ENCODE measurements around the gene SLC16A5.

SLC16A5 gene

DNA sequence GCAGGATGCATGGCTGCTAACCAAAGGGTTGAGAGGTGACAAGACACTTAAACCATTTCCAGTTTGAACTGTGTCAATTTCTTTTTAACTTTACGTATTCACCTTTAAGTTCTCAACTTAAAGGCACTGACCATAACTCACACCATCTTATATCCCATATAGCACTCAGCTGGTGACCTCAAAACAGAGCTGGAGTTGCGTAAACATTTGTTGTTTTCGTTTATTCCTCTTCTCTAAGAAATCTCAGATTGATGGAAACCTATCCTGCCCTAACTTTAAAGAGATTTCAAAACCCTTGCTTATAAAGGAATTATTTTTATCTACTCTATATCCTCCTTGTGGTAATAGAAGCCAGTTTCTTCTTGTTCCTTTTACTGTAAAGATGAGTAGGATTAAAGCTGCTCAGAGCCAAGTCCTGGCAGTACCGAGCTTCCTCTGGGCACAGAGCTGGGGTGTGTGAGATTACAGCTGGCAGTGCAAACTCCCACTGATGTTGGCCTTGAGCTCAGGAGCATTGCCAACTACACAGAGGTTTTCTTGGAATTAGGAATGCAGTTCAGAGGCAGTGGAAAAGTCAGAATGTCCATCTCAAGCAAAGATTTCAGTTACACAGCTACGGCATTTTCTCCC, 39.4 kb upstream of the SLC16A5 start:
- H3K9ac ChIP-seq = peak overlapping the region; percentile 89; the same call in 1 of the 2 replicates
- TF ChIP-seq Cebpa-rat (IDR thresholded peaks at IDR 0.05) = no peak
- H3K27me3 ChIP-seq = no peaks in the 10 kb centered on the region
- peaks cover 5% of the 10 kb centered on the region; the same call in 1 of the 2 replicates for H4K20me1 ChIP-seq
- H3K36me3 ChIP-seq = peaks cover 35% of the 10 kb centered on the region
- H3K4me3 ChIP-seq = peak overlapping the region; percentile 97
- peak overlapping the region; percentile 99 for H3K4me2 ChIP-seq
- H3K4me1 ChIP-seq = peaks cover 27% of the 10 kb centered on the region
- no peak overlapping the region for H3K27ac ChIP-seq
- no peaks in the 10 kb centered on the region for H3K9me3 ChIP-seq

- peak overlapping the region; percentile 99 for H3K4me2 ChIP-seq
- peaks cover 42% of the 10 kb centered on the region for H3K36me3 ChIP-seq
- peaks cover 27% of the 10 kb centered on the region for H3K4me1 ChIP-seq
These were observed 38.7 kb upstream of the SLC16A5 start for GRCh38 chr17:75049057-75049456.

GRCh38 chr17:75049706-75050105, 38.0 kb upstream of the SLC16A5 start:
- Histone ChIP-seq H3K9ac (no peak overlapping the region), H4K20me1 (0 out of 2 replicates have a peak, but pooled peaks cover 5% of the 10 kb centered on the region), H3K4me2 (no peak overlapping the region), H3K27me3 (no peaks in the 10 kb centered on the region), H3K4me1 (peaks cover 27% of the 10 kb centered on the region), H3K36me3 (peaks cover 48% of the 10 kb centered on the region), H3K9me3 (no peaks in the 10 kb centered on the region), H3K4me3 (no peak overlapping the region), H3K27ac (no peak overlapping the region)
- TF ChIP-seq Cebpa-rat (IDR thresholded peaks at IDR 0.05) = no peak

More at GRCh38 chr17:75049057-75049456, 38.7 kb upstream of the SLC16A5 start:
- Histone ChIP-seq H3K27ac (no peak overlapping the region), H3K4me3 (no peak overlapping the region), H3K27me3 (no peaks in the 10 kb centered on the region), H3K9me3 (no peaks in the 10 kb centered on the region), H3K9ac (no peak overlapping the region), H4K20me1 (0 out of 2 replicates have a peak, but pooled peaks cover 5% of the 10 kb centered on the region)
- no peak for TF ChIP-seq Cebpa-rat (IDR thresholded peaks at IDR 0.05)

- Histone ChIP-seq H3K9me3 (no peaks in the 10 kb centered on the region), H3K36me3 (peaks cover 71% of the 10 kb centered on the region), H3K27me3 (no peaks in the 10 kb centered on the region), H3K4me1 (peaks cover 17% of the 10 kb centered on the region), H3K27ac (no peak overlapping the region), H3K4me3 (no peak overlapping the region), H3K9ac (no peak overlapping the region), H3K4me2 (no peak overlapping the region), H4K20me1 (no peaks in the 10 kb centered on the region)
- TF ChIP-seq Cebpa-rat (IDR thresholded peaks at IDR 0.05) = no peak
These were observed 35.8 kb upstream of the SLC16A5 start for GRCh38 chr17:75051941-75052340.

DNA sequence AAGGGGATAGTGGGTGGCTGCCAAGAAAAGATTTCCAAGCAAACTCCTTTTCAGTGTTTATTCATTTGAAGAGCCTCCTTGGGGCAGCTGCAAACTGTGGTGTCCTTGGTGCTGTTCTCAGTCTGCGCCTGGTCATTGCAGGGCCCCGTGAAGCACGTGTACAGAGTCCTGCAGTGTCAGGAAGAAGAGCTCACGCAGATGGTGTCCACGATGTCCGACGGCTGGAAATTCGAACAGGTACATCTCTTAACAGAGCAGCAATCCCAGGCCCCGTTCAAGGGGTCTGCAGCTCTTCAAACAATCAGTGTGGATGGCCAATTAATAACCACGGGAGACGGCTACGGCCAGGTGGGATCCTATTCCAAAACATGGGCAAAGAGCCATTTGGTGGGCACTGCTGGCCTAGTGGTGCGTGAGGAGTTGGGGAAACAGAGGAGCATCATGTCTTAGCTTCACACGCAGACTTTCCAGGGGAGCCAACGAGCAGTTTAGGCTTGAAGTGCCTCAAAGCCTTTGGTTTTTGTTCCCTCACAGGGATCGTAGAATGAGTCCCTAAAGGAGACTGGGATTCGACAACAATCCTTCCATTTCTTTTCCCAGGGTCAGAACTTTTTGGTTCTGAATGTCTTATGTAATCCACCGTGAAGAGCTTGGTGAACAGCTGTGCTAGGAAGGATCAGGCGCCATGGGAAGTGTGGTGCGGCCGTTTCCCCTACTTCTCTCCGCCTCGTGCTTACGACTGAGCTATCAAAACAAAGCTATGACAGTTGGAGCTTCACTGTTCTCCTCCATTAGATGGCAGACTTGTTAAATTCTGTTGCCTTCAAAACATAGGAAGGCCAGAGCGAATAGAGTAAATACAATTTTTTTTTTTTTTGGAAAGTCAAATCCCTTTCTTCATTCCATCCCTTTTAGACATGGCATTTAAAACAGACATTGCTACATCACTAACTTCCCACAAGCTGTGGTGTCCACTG, 28.1 kb upstream of the SLC16A5 start:
- Histone ChIP-seq H3K4me2 (peak overlapping the region; percentile 47), H3K4me1 (peaks cover 13% of the 10 kb centered on the region), H3K27ac (peak overlapping the region; percentile 77), H3K4me3 (no peak overlapping the region), H4K20me1 (no peaks in the 10 kb centered on the region), H3K36me3 (peaks cover 85% of the 10 kb centered on the region), H3K9me3 (no peaks in the 10 kb centered on the region), H3K27me3 (no peaks in the 10 kb centered on the region), H3K9ac (peak overlapping the region; percentile 44; the same call in 1 of the 2 replicates)
- no peak for TF ChIP-seq Cebpa-rat (IDR thresholded peaks at IDR 0.05)

DNA sequence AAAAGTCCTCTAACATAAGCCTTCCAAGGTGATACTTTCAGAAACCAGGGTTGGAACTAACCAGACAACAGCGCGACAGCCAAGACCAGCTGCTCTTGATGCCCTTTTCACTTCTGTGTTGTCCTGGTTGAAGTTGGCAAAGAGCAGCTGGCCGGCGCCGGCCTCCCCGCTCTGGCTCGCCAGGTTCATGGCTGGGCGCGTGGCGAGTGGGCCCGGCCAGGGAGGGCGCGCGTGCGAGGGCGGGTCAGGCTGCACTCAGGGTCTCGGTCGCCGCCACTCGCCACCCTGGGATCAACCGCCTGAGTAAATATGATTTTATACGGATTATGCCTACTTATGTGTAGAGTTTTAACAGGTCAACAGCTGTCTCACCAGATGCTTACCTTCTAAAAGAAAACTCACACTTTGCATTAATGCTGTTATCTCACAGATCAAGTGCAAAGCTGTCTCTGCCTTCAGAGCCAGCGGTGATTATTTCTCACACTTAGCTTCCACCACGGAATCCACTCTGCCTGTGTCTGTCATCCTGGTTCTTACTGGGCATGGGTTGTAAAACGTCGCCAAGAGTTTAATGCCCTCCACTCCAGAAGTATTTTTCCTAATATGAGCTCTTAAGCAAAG, 27.2 kb upstream of the SLC16A5 start:
- Histone ChIP-seq H4K20me1 (no peaks in the 10 kb centered on the region), H3K4me2 (0 out of 2 replicates have a peak overlapping the region, but pooled peaks have one; percentile 47), H3K27ac (peak overlapping the region; percentile 32; the same call in 1 of the 2 replicates), H3K27me3 (no peaks in the 10 kb centered on the region), H3K4me3 (no peak overlapping the region), H3K9me3 (no peaks in the 10 kb centered on the region), H3K9ac (peak overlapping the region; percentile 8; the same call in 1 of the 2 replicates), H3K36me3 (peaks cover 84% of the 10 kb centered on the region), H3K4me1 (peaks cover 16% of the 10 kb centered on the region)
- no peak for TF ChIP-seq Cebpa-rat (IDR thresholded peaks at IDR 0.05)

- Histone ChIP-seq H3K36me3 (peaks cover 79% of the 10 kb centered on the region), H3K27ac (no peak overlapping the region), H3K9ac (peak overlapping the region; percentile 8; the same call in 1 of the 2 replicates)
These were observed 26.7 kb upstream of the SLC16A5 start for GRCh38 chr17:75061055-75061438.

DNA sequence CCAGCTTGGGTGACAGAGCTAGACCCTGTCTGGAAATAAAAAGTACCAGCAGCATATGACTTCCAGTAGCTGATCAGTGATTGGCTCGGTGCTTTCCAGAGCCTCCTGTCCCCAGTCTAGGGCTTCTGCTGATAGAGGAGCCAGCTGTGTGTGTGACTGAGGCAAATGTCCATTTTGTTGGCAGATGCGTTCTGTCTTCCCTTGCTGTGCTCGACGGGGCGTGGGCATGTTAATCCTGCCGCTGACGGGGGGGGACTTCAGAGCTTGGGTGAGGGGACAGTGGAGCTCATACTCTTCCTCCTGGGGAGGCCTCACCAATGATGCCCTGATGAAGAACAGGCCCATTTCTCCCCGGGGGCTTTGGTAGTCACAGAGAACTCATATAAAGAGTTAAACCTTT, 26.1 kb upstream of the SLC16A5 start:
- H3K36me3 ChIP-seq = peaks cover 73% of the 10 kb centered on the region
- H3K27ac ChIP-seq = no peak overlapping the region
- H3K9ac ChIP-seq = 0 out of 2 replicates have a peak overlapping the region, but pooled peaks have one; percentile 8

More at GRCh38 chr17:75061055-75061438, 26.7 kb upstream of the SLC16A5 start:
- no peaks in the 10 kb centered on the region for H4K20me1 ChIP-seq
- no peaks in the 10 kb centered on the region for H3K9me3 ChIP-seq
- TF ChIP-seq Cebpa-rat (IDR thresholded peaks at IDR 0.05) = no peak
- H3K4me3 ChIP-seq = no peak overlapping the region
- no peaks in the 10 kb centered on the region for H3K27me3 ChIP-seq
- no peak overlapping the region for H3K4me2 ChIP-seq
- H3K4me1 ChIP-seq = peaks cover 21% of the 10 kb centered on the region

GRCh38 chr17:75063201-75063600, 24.6 kb upstream of the SLC16A5 start:
- no peak overlapping the region for H3K27ac ChIP-seq
- TF ChIP-seq Cebpa-rat (IDR thresholded peaks at IDR 0.05) = no peak
- no peaks in the 10 kb centered on the region for H3K27me3 ChIP-seq
- no peak overlapping the region for H3K4me3 ChIP-seq
- no peaks in the 10 kb centered on the region for H3K9me3 ChIP-seq
- no peak overlapping the region for H3K4me2 ChIP-seq
- peaks cover 58% of the 10 kb centered on the region for H3K36me3 ChIP-seq
- no peak overlapping the region for H3K9ac ChIP-seq
- no peaks in the 10 kb centered on the region for H4K20me1 ChIP-seq
- peaks cover 35% of the 10 kb centered on the region for H3K4me1 ChIP-seq

More for the DNA sequence above, 26.1 kb upstream of the SLC16A5 start:
- Histone ChIP-seq H3K27me3 (no peaks in the 10 kb centered on the region), H3K9me3 (no peaks in the 10 kb centered on the region), H3K4me2 (no peak overlapping the region), H3K4me3 (no peak overlapping the region), H3K4me1 (peaks cover 23% of the 10 kb centered on the region), H4K20me1 (no peaks in the 10 kb centered on the region)
- no peak for TF ChIP-seq Cebpa-rat (IDR thresholded peaks at IDR 0.05)
